HG02981 (cell line): Measurements from ENCODE around the gene MELTF.
A peak's percentile ranks its signal among the peaks of the same experiment; 100 is the strongest.

Experiments
- ATAC-seq: cut with Tn5 transposase; IDR thresholded peaks from one replicate; pipeline ENCODE4 v1.9.1; 2021; ENCODE audit warnings: mild to moderate bottlenecking, moderate library complexity; ENCODE audit not compliant: unreplicated experiment

MELTF gene

DNA sequence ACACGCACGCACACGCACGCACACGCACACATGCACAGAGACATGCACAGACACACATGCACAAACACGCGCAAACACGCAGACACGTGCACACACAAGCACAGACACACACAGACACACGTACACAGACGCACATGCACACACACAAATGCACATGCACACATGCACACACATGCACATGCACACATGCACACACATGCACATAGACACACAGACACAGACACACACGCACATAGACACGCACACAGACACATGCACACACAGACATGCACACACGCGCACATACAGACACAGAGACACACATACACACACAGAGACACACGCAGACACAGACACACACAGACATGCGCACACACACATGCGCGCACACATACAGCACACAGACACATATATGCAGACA, 34.6 kb downstream of the MELTF start:
- no peak for ATAC-seq

DNA sequence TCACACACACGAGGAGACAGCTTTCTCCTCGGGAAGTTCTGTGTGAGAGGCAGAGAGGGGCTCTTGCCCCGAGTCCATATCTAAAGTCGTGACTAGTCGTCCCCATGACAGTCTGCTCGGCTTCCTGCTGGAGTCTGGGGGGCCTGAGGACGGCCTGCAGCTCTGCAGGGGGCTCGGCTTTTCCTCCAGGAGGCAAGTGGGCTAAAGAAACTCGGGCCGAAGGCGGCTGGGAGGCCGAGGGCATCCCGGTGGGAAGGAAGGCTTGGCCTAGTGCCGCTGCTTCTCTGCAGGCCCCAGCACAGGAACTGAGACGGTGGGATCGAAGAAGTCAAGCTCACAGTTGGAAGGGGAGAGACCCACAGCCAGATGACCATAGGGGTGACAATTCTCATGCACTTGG, 35.6 kb downstream of the MELTF start:
- no peak for ATAC-seq

DNA sequence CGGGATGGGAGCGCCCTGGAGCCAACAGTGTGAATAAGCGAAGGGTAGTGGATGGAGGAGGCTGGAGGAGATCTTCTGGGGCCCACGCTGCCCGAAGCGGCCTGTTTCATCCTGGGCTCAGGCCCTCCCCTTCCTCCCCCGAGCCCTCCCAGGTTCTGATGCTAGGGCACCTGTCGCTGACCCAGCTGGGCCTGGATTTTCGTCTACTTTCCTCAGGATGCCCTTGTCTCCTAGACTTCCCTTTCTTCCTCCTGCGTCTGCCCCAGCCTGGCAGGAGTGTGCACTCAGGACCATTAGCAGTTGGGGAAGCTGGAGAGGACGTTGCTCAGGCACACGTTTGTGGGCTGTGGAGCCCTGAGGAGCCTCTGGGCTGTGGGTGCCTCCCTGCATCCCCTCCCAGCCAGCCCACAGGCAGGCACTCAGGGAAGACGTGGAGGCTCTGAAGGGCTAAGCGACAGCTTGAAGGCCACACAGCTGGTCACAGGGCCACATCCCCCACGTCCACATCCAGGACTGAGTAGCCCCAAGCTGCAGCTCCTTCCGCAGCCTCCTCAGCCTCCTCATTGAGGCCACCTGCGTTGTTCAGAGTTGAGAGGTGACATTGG, 37.1 kb downstream of the MELTF start:
- ATAC-seq = no peak

DNA sequence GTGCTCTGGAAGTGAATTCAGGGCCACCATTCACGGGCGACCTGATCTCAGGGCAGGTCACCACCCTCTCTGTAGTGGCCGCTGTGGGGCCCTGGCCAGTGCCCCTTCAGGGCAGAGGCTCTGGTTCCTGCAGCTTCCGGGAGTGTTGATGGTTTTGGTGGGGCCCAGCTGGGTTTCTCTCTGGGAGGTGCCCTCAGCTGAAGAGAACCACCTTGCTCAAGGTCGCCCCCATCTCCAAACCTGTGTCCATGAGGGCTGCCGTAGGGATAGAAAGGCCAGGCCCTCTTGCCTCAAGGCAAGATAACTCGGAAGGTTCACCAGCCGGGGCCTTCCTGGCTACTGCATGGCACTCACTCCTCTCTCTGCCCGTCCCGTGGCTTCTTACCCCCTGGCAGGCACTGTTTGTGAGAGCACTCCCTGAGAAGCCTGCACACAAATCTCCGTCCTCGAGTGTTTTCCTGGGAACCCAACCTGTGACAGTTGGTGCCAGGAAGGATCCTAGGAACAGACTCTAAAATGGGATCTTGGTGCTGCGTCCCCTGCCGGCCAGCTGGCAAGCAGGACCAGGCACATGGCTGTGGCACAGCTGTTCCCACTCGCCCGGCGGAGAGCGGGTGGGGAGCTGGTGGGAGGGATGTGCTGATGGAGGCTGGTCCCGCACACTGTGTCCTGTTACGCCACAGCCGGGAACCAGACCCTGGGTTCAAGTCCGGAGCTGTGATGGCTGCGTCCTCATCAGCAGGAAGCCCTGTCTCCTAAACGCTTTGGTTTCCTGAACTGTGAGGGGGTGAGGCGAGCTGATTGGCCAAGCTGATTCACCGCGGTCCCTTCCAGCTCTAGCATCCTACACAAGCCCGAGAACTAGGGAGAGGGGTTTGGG, 37.8 kb downstream of the MELTF start:
- no peak for ATAC-seq

DNA sequence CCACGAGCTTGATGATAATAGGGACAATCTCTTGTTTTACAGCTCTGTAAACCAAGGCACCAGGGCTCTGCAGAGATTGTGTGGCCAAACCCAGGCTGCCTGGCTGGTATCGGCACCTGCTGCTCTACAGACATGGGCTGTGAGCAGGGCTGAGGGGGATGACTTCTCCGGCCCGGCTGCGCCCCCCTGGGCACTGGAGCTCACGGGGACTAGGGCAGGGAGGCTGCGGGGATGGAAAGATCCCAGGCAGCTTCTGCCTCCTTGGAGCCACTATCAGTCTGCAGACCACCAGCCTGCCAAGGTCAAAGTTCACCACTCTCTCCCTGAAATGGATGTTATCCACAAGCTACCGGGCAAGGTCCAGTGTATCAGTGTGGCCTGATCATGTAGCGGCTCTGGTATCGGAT, 39.0 kb downstream of the MELTF start:
- ATAC-seq = no peak

DNA sequence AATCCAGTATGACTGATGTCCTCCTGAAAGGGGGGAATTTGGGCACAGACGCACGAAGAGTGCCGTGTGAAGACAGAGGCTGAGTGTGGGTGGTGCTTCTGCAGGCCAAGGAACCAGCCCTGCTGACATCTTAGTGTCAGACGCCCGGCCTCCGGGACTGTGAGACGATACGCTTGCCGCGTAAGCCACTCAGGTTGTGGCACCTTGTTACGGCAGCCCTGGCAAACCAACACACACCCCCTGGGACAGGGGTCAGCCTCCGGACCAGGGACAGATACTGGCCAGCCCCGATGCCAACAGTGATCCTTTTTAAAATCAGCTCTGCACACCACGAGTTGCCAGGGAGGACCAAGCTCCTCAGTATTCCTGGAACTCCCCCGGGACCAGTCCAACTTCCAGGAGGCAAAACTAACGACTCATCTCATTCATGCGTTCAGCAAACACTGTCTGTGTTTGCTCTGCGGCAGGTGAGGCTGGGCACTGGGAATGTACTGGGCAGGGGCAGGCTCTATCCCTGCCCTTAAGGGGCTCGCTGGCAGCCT, 39.8 kb downstream of the MELTF start:
- ATAC-seq = no peak

DNA sequence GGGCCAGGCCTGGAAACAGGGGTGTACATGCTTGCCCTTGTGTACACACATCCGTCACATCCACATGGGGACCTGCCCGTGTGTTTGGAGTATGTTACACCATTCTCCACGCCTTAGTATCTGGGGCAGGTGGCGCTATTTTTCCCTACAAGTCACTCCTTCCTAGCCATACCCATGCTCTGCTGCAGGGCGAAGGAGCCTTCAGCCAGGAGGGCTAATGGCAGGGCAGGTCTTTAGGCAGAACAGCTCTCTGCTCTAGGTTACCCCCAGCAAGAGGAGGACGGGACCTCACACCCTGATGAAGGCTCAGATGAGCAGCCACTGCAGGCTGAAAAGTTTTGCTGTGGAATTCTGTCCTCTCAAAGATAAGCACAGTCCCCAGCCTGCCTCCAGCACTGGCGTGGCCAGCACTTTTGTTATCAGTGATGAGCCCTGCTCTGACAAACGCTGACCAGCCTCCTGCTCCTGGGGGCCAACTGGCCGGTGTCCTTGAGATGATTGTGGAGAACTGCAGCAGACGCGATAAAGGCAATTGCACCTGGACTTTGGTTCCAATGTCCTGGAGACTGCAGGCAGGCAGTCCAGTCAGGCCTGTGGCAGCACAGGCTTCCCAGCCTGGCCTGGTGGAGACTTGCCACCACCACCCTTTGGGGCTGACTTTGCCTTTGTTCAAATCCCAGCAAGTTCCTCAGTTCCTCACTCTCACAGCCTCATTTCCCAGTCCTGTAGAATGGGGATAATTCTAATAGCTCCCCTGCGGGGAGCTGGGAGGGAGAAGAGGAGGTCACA, 41.2 kb downstream of the MELTF start:
- no peak for ATAC-seq

DNA sequence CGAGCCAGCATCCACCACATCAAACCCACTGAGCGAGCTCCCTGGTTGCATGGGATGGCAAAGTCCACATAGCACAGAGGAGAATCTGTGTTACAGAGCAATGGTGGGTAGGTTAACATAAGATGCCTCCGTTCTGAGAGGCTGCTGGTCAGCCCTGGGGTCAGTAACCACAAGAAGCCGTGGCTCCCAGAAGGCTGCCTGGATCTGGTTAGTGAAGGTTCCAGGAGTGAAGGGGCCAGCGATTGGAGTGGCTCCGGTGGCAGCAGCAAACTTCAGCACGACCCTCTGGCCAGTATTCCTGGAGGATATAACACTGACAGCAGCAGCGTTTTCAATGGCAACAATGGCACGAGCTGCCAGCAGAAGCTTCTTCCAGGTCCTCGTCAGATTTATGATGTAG, 42.6 kb downstream of the MELTF start:
- ATAC-seq = no peak

DNA sequence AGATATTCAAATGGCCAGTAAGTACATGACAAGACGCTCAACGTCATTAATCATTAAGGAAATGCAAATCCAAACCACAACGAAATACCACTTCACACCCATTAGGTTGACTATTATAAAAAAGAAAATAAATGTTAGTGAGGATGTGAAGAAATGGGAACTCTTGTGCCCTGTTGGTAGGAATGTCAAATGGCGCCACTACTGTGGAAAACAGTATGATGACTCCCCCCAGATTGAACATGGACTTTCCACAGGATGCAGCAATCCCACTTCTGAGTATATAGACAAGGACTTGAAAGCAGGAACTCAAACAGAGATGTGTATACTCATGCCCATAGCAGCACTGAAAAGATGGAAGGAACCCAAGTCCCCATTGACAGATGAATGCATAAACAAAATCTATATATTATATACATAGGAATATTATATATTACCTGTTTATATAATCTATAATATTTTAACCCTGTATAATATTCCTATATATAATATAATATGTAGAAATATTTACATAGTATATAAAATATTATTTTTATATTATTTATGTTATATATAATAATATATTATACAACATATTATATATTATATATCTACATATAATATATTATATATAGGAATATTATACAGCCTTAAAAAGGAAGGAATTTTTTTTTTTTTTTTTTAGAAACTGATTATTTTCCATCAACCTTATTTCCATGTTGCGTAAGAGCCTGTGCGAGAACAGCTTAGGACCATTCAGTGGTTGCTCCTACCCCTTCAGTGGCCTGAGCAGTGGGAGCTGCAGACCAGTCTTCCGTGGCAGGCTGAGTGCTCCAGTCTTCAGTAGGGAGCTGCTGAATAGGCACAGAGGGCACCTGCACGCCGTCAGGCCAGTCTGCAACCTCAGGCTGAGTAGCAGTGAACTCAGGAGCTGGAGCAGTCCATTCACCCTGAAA, 43.4 kb downstream of the MELTF start:
- no peak for ATAC-seq

DNA sequence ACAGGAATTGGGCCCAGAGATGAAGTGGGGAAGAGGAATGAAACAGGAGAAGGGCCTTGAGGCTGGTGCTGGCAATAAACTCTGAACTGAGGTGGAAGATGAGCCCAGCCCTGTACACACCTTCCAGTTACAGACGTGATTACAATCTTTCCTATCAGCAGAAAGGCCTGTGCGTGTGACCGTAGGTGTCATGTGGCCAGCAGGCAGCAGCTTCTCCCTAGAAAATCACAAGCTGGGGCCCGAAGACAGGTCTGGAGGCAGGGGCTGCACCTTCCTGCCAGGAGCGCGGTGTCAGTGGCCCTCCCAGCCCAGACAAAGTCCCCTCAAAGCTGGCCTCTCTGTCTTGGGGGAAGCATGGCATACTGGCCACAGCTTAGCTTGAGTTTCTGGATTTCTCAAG, 44.3 kb downstream of the MELTF start:
- no peak for ATAC-seq

DNA sequence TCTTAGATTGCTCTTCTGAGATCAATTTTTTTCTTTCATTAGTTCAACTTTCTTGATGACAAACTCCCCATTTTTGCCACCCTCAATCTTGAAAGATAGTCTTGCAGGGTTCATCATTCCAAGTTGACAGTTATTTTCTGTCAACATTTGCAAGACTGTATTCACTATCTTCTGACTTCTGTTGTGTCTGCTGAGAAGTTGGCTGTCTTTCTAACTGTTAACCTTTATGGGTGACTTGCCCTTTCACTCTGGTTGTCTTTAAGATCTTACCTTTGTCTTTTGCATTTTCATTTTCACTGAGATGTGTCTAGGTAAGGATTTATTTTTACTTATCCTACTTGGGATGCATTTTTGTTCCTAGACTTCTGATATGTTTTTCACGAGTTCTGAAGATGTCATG, 46.4 kb downstream of the MELTF start:
- ATAC-seq = no peak

DNA sequence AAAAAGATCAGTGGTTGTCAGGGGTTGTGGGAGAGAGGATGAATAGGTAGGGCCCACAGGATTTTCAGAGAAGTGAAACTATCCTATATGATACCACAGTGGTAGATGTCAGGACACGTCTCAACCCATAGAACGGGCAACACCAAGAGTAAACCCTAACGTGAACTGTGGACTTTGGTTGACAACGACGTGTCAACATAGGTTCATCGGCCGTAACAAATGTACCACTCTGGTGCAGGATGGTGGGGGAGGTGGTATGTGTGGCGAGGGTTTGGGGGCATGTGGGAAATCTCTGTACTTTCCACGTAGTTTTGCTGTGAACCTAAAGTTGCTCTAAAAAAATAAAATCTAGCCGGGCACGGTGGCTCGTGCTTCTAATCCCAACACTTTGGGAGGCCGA, 48.0 kb downstream of the MELTF start:
- ATAC-seq = no peak

DNA sequence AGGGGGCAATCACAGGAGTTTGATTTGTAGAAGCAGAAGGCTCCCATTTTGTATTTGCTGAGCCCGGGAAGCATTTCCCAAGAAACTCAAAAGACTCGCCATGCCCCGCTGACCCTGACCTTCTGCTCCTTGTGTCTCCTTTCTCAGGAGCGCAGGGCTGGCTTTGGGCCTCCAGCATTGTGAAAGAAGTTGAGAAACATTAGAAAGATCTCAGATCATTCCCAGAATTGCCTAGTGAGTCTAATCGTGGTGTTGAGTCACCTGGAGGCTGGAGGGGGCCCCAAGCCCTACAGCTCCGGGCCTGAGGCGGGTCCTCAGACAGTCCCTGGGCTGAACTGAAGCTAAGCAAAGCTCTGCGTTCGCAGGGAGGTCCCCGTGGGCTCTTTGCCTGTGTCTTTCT, 50.1 kb downstream of the MELTF start:
- no peak for ATAC-seq

DNA sequence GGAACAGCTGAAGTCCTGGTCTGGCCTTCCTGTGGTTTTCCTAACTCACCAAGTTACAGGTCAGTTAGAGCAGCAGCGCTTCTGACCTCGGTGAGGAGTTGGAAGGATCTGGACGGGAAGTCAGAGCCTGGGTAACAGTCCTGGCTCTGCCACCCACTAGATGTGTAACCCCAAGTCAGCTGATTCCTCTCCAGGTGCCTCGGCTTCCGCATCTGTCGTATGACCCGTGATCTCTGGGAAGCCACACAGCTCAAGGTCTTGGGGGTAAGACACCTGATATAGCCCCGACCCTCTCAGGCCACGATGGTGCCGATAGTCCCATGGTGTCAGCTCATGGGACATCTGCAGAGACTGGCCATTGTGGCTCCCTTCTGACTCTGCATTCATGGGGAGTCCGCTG, 52.7 kb downstream of the MELTF start:
- no peak for ATAC-seq

DNA sequence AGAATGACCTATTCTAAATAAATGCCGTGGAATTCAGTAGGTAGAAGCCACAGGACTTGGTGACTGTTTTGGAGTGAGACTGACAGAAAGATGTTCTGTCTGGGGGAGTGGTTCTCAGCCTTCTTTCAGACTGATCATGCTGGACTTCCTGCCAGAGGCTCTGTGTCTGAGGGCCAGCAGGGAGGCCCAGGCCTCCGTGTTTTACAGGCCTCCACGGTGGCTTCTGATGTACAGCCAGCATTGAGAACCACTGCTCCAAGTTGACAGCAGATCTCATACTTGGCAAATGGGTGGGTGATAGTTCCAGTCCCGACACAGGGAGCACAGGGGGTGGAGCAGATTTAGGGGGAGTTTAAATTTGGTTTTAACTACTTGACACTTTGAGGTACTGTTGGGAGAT, 54.3 kb downstream of the MELTF start:
- no peak for ATAC-seq

DNA sequence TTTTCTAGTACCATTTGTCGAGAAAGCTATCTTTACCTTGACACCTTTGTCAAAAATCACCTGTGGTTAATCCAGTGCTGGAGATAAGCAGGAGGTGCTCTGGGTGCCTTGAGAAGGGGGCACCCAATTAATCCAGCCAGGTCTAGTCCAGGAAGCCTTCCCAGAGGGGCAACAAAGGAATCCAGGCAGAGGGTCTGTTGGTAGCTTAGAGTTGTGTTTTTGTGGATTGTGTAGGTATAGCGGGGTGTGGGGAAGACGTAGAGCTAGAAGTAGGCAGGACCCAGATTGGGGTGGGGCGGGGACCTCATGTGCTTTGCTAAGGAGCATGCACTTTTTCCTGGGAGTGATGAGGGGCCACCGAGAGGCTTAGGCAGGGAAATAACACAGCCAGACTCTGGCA, 55.0 kb downstream of the MELTF start:
- no peak for ATAC-seq

DNA sequence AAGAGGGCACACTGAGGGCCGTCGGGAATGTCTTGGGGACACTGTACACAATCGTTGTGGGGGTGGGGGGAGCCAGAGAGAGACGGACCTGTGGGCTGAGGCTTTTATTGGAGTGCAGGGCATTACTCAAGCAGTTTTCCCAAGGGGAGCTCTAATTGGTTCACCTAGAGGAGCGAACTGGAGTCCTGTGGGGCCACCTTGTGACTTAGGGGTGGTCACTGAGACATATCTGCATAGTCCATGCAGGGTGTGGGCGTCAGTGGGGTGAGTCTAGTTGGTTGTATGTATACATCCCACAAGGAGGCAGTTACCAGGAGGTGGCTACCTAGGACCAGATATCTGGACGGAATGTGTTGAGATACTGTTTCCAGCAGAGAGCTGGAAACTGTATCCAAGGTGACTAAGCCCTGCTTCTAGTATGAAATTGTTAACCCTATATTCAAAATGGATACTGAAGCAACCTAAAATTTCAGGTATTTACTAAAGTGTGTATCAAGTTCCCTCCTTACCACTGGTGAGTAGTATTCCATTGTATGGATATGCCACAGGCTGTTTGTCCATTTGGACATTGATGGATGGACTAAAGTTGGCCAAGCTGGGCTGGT, 58.4 kb downstream of the MELTF start:
- no peak for ATAC-seq

DNA sequence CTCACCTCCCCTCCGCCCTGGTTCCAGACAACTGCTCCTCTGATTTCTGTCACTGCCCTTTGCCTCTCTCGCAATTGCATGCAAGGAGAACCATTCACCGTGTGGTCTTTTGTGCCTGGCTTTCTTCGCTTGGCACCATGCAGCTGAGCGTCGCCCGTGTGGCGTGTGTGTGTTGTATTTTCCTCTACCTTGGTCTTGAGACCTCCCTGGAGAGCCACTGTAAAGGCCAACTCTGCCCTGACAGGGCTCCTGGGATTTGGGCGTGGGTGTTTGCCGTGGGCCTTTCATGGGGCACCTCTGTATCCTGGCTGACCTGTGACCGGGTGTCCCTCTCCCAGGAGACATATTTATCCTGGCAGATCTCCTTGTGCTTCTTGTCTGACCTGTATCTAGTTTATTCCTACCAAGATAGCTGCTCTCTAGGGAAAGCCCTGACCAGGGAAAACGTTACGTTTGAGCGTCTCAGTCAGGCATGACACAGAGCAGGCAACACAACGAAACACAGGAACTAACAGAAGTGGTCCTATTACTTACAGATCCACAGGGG, 59.0 kb downstream of the MELTF start:
- no peak for ATAC-seq

DNA sequence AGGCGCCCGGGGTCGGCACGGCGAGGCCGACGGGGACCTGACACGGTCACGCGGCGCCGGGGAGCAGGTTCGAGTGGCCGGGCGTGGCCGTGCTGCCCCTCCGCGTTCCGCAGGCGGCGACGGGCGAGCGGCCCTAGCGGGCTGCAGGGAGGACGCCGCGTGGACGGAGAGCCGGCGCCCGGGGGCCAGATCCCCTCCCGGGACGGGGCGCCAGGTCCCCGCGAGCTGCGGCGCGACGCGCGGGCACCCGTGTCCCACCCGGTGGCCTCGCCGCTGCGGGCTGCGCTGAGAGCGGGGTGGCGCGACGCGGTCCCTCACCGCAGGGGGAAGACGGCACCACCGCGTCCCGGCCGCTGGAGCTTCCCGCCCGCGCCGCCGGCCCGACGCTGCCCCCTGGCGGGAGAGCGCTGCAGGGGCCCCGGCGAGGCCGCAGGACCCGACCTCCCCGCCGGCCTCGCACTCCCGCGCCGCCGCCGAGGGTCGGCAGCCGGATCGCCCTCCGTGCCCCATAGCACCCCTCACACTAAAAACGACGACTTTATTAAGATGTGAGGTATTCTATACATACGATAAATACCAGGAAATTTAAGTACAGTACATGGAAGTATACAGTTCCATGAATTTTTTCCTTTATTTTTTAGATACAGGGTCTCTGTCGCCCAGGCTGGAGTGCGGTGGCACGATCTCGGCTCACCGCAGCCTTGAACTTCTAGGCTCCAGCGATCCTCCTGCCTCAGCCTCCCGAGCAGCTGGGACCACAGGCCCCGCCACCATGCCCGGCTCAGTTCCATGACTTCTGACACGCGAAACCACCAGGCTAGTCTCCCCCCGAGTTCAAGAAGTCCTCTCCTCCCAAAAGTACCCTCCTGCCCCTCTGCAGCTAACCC, 59.7 kb downstream of the MELTF start:
- peak; percentile 45 for ATAC-seq
